Coronary artery (tissue), 2 donors: ENCODE data around the gene EMX1.

ENCODE experiments used
- DNase-seq: peaks from one replicate; pipeline ENCODE4 v3.0.0-alpha.2; 2017; ENCODE audit warnings: low spot score
- H3K27ac ChIP-seq, 2 donors: fragments of 200-600 bp; sonication (generic); one replicate each; pipeline ENCODE4 v1.5.1; 2016 to 2019
- H3K4me3 ChIP-seq: fragments of 200-600 bp; sonication (generic); 2 replicates; pipeline ENCODE4 v1.5.1; 2016; ENCODE audit warnings: mild to moderate bottlenecking, moderate library complexity
- TF ChIP-seq, protein P1 (sequence below): fragments of 200-600 bp; sonication (generic); IDR thresholded peaks from one replicate; pipeline ENCODE4 v1.5.1; 2019; ENCODE audit warnings: antibody characterized with exemption

EMX1 gene

GRCh38 chr2:72950558-72951255 is 33.4 kb downstream of the EMX1 start:
- H3K27ac ChIP-seq, result no peak overlapping the region
- no peak for DNase-seq
- no peak overlapping the region for H3K4me3 ChIP-seq
- TF ChIP-seq, protein P1, sequence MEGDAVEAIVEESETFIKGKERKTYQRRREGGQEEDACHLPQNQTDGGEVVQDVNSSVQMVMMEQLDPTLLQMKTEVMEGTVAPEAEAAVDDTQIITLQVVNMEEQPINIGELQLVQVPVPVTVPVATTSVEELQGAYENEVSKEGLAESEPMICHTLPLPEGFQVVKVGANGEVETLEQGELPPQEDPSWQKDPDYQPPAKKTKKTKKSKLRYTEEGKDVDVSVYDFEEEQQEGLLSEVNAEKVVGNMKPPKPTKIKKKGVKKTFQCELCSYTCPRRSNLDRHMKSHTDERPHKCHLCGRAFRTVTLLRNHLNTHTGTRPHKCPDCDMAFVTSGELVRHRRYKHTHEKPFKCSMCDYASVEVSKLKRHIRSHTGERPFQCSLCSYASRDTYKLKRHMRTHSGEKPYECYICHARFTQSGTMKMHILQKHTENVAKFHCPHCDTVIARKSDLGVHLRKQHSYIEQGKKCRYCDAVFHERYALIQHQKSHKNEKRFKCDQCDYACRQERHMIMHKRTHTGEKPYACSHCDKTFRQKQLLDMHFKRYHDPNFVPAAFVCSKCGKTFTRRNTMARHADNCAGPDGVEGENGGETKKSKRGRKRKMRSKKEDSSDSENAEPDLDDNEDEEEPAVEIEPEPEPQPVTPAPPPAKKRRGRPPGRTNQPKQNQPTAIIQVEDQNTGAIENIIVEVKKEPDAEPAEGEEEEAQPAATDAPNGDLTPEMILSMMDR, result no peak

DNA sequence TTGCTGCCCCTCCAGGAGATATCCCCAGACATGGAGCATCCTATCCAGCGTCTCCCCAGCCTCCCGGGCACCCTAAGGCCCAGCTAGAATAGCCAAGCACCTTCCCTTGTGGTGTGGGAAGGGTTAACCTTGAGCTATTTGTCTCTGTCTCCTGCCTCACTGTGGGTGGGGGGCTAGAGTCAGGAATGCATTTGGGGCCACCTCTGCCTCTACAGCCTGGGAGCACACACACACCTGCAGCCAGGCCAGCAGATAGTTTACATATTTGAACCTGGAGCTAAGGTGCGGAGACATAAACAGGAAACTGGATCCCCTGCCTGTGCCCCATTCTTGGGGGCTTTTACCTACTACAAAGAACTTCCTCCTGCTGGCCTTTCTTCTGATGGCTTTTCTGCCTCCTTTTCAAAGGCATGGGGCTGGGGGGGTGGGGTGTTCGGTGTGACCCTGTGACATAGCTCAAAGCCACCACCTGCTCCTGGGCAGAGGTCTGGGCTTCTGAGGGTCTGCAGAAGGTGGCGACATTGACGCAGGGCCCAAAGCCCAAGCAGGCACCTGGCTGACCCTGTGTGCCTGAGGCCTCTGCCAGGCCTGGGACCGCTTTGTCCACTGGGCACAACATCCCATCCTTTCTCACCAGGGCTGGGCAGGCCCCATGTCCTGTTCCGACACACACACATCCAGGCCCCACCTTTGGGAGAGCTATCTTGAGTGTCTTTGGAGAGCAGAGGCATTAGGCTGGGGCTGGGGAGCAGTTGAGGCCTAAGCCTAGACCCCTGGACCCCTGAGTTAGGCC is 34.2 kb downstream of the EMX1 start:
- DNase-seq, result no peak
- TF ChIP-seq, protein P1, result no peak

DNA sequence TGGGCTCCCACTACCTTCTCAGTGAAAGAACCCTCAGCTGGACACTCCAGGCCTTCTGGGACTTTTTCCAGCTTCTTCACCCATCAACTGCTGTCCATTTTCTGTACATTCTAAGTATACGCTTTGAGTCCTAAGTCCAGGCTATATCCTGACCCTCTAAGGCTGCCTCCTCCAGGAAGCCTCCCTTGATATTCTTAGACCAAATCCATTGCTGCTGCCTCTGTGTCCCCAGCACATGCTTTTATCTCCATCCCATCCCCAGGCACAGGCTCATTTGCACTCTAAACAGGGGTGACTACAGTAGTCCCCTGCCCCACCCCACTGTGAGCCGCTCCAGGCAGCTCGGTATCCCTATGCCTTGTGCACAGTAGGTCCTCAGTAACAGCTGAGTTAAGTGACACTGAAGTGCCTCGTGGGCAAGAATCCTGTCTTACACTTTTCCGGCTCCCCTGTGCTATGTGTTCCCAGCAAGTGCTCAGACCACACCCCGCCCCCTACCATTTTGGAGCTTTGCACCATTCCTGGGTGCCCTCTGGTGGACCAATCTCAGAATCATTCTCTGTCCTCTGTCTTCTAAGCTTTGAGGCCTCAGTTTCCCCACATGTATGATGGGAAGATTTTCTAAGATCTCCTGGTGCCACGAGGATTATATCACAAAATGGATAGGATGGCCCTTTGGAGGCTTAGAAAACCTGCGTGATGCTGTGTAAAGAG is 34.9 kb downstream of the EMX1 start:
- TF ChIP-seq, protein P1, result no peak
- no peak for DNase-seq
- no peak overlapping the region for H3K27ac ChIP-seq
- no peak overlapping the region for H3K4me3 ChIP-seq

More for the DNA sequence above, 34.2 kb downstream of the EMX1 start:
- Histone ChIP-seq H3K4me3 (no peak overlapping the region), H3K27ac (no peak overlapping the region)

GRCh38 chr2:72952961-72953360 is 35.6 kb downstream of the EMX1 start:
- TF ChIP-seq, protein P1, result no peak
- no peak overlapping the region for H3K27ac ChIP-seq
- DNase-seq, result no peak
- H3K4me3 ChIP-seq, result no peak overlapping the region

GRCh38 chr2:72953528-72953927 is 36.2 kb downstream of the EMX1 start:
- TF ChIP-seq, protein P1, result no peak
- DNase-seq, result no peak
- H3K27ac ChIP-seq, result no peak overlapping the region
- H3K4me3 ChIP-seq, result no peak overlapping the region

GRCh38 chr2:72953976-72954375 is 36.7 kb downstream of the EMX1 start:
- H3K4me3 ChIP-seq, result no peak overlapping the region
- DNase-seq, result no peak
- TF ChIP-seq, protein P1, result no peak
- H3K27ac ChIP-seq, result no peak overlapping the region
